Measurements from ENCODE around the gene COLGALT1.

- TF ChIP-seq POLR2A (IDR thresholded peaks at IDR 0.05; ENCODE audit: low read length) (no peak), GATA1 (IDR thresholded peaks at IDR 0.05; ENCODE audit: low read depth, low read length) (no peak)
Measured at GRCh38 chr19:17560205-17560595, 4.8 kb downstream of the COLGALT1 start.
